HT1080 (cell line): Measurements from ENCODE around the gene HSF2BP. TPM values are rescaled to one million over a fixed set of nuclear protein-coding genes. Genes with fewer than 3 reads are reported as not detected.
"Not testable (repeated sequence)": the region's sequence is repeated elsewhere in the genome, so short reads cannot be mapped to it uniquely, and the experiment has no call there.

Source experiments
- DNase-seq: peaks from one replicate; pipeline ENCODE4 v3.0.0-alpha.2; 2015; ENCODE audit warnings: low read depth
- total RNA-seq: library from RNA; depleted of rRNA; stranded (reverse); fragments of >200 nt; shearing (Covaris generic); gene quantifications from 2 replicates; pipeline ENCODE4 v1.2.3, GENCODE V29; 2014

HSF2BP gene
- total RNA-seq, 1 experiment from 2014 or later = 1.4 TPM

DNA sequence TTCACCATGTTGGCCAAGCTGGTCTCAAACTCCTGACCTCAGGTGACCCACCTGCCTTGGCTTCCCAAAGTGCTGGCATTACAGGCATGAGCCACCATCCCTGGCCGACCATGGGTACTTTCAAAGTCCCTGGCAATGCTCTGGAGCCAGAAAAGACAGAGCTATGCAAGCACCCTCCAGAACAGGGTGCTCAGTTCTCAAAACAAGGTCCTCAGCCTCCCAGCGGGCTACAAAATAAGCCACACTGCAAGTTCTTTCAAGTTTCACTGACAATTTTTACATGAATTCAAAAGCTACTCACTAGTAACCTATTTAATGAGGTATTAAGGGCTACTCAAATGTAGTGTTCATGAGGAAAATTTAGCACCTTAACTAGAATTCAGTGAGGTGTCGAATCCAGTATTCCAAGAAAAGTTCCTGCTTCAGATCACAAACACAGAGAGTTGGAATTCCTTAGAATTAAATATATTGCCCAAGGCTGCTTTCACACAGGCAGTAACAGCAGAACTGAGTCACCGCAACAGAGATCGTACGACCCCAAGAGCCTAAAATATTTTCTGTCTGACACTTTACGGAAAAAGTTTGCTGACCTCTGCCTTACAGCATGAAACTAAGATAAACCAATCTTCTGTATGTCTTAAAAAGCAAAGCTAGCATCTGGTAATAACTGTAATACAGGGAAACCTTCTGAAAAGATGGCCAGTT lies 60.7 kb downstream of the HSF2BP start:
- no peak for DNase-seq

DNA sequence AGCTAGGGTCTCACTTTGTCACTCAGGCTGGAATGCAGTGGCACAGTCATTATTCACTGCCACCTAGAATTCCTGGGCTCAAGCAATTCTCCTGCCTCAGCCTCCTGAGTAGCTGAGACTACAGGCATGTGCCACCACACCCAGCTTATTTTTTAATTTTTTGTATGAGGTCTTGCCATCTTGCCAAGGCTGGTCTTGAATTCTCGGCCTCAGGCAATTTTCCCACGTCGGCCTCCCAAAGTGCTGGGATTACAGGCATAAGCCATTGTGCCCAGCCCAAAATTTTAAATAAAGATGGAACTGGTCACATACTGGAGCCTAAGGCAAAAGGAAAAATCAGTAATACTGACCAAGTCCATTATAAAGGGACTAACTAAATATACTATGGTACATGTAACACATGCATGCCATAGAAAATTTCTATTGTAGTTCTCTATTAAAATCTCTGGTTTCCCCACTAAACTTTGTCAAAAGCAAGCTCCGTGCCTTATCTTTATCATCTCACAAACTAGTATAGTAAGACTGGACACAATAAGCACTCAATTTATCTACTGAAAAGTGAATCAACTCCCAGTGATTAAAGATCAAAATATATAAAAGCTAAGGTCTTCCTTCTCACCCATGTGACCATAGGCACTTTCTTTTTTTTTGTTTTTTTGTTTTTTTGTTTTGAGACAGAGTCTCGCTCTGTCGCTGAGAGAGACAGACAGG lies 61.6 kb downstream of the HSF2BP start:
- no peak for DNase-seq

DNA sequence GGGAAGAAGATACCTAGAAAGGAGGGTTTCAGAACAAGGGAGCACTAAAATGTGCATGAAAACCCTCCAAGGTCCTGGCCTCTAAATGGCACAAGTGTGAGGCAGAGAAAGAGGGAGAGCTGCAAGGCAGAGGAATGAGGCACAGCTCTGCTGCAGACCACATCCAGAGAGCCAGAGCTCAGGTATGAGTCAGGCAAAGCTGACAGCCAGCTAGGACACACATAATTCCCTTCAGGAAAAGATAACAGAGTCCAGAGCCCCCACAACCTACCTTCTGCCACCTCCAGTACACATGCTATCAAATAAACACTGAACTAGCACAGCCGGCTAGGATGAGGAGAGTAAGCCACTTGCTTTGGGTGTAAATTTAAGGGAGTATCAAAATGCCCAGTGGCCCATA lies 62.2 kb downstream of the HSF2BP start:
- DNase-seq = peak; percentile 91

DNA sequence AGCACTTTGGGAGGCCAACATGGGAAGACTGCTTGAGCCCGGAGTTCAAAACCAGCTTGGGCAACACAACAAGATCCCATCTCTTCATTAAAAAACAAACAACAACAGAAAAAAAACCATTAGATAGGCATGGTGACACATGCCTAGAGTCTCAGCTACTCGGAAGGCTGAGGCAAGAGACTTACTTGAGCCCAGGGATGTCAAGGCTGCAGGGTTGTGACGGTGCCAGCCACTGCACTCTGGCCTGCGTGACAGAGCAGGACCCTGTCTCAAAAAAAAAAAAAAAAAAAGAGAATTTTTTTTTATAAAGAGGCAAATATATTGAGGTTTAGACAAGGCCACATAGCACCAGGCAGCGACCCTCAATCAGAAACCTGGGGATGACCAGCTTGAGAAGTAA lies 62.7 kb downstream of the HSF2BP start:
- no peak for DNase-seq

DNA sequence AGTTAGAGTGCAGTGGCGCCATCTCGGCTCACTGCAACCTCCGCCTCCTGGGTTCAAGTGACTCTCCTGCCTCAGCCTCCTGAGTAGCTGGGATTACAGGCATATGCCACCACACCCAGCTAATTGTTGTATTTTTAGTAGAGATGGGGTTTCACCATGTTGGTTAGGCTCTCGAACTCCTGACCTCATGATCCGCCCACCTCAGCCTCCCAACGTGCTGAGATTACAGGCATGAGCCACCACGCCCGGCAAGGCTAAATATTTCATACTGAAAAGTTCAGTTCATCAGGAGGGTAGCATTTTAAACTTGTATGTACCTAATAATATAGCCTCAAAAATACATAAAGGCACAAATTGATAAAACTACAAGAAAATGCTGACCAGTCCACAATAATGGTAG lies 63.5 kb downstream of the HSF2BP start:
- DNase-seq = not testable (repeated sequence)

DNA sequence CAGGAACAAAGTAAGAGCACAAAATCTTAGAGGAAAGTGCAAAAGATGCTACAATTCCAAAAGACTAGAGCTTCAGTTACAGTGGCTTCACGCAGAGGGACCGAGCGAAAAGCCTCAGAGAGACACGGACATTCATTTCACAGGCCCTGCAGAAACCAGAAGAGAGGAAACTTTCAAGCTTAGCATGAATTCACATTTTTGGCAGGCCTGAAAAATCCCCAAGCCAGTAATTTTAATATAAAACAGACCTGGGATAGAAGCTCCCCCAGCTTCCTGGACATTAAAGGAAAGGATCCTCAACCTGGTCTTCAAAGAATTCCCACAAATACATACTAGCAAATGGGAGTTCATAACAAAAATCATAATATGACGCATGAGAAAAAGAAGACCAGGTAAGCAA lies 66.2 kb downstream of the HSF2BP start:
- no peak for DNase-seq

DNA sequence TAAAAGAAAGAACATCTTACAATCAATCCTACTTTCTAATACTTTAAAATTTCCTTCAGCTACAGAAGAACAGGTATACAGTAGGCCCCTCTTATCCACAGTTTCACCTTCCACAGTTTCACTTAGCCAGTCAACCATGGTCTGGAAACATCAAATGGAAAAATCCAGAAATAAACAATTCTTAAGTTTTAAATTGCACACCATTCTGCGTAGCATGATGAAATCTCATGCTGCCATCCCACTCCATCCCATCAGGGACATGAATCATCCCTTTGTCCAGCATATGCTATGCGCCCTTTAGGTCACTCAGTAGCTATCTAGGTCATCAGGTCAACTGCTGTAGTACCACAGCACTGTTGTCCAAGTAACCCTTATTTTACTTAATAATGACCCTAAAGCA lies 67.7 kb downstream of the HSF2BP start:
- DNase-seq = no peak

DNA sequence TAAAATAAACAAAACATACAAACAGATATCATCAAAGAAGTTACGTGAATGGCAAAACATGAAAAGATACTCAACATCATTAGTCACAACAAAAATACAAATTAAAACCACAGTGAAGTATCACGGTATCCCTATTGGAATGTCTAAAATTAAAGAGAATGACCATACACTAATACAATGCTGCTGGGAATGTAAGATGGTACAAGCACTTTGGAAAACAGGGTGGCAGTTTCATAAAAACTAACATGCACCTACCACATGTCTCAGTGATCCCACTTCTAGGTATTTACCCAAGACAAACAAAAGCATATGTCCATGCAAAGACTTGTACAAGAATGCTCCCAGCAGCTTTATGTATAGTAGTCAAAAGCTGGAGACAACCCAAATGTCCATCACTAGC lies 69.1 kb downstream of the HSF2BP start:
- peak; percentile 15 for DNase-seq

DNA sequence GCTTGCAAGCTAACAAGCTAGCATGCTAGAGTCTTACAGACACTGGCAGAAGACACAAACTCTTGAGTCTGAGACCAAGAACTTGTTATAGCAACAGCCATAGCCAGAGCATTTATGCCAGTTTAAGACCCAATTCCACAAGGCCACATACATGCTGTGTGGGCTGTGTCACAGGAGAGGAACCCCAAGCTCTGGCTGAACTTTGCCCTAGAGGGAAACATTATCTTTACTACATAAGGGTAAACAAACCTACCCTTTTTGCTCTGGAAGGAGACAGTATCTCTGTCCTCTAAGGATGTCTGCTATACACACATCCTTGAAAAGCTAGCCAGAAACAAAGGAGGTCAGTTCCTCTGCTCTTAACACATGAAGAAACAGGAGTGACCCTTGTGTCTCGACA lies 70.3 kb downstream of the HSF2BP start:
- no peak for DNase-seq

DNA sequence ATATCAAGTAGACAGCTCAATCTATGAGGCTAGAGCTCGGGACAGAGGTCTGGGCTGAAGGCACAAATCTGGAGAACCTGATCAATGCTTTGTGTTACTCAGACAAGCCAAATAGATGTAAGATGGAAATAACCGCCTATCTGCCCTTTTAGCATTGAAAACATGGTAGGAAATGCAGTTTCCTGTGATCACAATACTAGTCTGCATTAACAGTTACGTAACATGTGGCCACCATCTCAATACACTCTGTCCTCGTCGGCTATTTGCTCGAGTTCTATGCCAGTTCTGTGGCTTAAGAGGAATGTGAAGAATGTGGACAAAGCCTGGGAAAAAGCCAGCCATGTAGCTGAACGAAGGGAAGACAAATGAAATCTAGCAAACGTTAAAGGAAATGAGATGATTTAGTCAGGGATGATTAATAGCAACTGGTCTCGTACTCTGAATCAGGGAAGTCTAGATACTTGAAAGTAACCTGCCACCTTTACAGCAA lies 73.3 kb downstream of the HSF2BP start:
- DNase-seq = peak; percentile 100

DNA sequence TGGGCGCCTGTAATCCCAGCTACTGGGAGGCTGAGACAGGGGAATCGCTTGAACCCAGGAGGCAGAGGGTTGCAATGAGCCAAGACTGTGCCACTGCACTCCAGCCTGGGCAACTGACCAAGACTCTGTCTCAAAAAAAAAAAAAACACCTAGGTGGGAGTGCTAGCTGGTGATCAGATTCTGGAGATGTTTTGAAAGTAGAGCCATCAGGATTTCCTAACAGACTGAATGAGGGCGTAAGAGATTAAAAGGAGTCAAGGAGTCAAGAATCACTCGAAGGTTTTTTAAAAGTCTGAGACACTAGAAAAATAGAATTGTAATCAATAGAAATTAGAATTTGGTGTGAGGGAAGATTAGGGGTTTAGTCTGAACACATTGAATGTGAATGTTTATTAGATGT lies 73.8 kb downstream of the HSF2BP start:
- no peak for DNase-seq

DNA sequence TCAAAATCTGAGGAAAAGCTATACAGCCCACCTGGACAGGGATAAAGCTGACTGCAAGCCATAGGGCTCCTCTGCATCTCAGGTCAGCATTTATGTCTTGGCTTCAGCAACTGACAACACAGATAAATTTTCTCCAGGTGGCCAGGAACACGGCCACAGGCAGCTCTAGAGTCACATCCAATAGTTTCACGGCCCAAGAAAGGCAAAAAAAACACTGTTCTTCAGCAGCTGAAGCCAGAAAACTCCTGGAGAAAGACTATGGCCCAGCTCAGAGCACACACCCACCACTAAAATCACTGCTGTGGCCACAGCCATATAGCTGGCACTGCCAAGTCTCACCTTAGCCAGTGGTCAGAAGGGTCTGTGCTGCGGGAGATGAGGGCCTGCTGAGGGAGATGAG lies 77.8 kb downstream of the HSF2BP start:
- no peak for DNase-seq

DNA sequence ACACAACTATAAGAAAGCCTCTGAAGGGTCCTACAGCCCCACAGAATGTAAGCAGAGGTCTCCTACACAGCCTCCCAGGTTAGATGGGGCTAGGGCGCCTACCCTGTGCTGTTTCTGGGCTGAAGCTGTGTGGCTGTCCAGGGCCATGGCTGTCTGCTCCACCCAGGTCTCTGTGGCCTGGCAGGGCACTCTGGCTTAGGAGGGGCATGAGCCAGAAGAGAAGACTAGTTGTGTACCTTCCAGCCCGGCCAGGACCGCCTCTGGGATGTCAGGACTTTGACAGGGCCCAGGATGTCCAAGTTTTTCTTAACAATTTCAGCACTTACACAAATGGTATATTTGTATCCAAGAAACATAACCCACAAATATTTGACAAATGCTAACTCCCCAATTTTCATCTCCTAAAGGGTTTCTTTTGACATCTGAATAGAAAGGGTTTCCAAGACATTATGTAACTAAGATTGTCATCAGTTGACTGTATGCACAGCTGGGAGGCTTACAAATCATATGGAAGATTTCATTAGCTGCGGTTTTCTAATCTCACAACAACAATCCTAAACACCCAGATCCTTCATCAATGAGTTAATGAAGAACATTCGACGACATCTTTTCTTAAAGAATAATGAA lies 80.5 kb downstream of the HSF2BP start:
- DNase-seq = no peak

DNA sequence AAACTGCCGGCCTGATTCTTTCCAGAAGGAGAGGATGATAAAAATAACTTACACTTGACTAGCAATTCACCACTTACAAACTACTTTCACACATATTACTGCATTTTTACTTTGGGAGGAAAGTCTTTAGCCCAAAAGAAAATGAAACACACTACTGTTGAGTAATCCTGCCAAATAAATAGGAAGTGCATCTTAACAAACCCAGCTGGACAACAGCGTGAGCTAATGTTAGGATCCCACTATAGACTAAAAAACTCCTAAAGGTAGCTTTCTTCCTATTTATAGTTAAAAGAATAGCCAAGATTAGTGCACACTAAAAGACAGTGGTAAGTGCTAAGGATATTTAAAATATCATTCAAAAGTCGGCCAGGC lies 83.8 kb downstream of the HSF2BP start:
- DNase-seq = no peak

DNA sequence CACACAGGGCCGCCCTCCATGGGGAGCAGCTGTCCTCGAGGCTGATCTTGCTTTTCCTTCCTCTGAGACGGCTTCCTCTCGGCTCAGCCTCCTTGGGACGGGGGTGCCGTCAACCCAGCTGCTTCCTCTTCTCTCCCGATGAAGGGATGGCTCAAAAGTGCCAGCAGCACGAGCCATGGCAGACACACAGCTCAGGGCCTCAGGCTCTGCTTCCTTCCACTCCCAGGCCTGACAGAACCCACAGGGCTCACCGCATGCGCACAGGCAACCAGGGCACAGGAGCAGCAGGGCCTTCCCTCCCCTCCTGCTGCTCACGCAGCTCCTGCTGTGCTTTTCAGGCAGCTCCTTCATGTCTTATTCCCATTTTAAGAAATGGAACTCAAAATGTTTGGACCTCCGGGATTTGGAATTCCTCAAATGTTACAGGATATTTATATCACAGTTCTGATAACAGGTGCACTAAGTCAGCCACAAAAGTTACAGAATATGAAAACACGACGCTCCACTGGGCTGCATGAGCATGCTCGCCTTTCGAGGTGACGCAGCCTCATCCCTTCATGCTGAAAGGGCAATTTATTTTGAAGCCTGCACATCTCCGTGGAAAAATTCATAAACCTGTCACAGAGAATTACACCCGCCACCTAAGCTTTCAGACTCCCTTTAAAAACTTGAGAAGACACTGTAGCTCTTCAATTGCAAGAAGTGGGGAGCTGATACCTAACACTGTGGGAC lies 84.4 kb downstream of the HSF2BP start:
- DNase-seq = no peak

DNA sequence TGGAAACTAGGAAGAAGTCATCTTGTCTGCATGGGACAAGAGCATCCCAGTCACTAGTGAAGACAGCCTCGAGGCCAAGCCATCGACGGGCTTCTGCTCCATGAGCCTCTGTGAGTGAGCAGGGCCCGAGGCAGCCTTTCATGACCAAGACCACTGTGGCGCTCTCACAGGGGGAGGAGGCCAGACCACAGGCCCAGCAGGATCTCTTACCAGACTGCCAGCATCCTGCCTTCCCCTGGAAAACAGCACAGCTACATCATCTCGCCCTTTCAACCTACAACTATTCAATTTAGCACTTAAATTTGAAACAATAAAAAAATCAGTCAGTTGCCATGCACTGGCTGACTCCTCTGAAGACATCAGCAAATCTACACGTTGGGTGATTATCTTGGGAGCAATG lies 85.4 kb downstream of the HSF2BP start:
- DNase-seq = no peak

DNA sequence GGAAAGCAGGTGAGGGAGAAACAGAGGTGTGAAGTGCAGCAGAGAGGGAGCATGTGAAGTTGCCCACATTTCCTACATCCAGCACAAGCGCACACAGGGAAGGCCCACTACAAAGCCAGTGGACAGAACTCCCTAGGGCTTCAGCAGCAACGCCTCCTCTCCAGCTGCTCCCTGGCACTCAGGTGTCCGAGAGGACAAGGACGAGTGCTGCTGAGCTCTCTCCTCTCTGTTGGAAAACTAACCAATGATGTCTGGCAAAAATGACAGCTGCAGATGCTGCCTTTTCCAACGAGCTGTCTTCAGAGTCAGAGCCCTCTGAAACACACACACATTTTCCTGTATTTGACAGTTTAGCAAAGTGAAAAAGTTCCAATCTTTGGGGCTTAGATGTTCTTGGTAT lies 86.8 kb downstream of the HSF2BP start:
- no peak for DNase-seq

DNA sequence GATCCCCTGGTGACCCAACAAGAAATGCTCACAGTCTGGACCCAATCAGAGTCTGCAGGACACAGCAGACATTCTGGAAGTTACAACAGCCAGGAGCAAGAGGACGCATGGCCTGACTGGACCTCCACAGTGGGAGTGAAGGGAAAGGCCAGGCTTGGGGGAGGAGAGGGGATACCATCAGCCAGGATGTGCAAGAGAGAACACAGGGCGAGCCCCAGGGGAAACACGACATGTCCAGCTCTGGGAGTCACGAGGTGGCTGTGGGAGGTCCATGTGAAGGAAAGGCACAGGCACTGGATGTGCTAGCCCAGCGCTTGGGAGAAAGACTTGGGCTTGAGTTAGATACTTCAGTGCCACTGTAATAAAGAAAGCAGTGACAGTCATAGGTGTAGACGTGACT lies 87.3 kb downstream of the HSF2BP start:
- DNase-seq = no peak

DNA sequence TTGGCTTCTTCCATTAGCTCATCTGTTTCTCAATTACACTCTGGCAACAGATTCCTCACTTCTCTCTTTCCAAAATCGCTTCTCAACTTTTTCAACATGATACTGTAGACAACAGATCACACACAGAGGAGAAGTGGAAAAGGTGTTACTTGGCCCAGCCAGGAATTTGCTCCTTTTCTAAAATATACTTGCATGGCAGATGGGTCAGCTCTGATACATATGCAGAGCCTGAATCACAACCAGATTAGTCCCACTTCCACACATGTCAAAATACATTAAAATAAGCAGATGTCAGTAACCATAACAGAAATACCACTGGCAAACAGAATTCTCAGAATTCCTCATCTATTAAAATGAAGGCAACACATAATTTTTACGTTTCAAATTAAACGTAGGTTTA lies 89.1 kb downstream of the HSF2BP start:
- DNase-seq = not testable (repeated sequence)

DNA sequence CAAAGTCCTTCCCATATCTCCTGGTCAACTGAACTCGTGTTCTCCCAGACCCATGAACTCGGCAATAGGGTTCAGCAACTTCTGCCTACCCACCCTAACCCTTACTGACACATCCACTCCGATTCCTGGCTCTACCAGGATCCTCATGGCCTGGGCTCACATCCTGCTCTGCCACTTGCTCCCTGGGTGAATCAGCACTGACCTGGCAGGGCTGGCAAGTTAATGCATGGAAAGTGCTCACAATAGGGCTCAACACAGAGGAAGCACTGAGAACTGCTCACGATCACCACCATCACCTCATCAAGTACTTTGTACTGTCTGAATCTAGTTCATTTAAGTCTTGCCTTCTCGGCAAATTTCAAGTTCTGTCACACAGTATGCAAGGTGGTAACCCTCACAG lies 96.8 kb downstream of the HSF2BP start:
- DNase-seq = not testable (repeated sequence)

DNA sequence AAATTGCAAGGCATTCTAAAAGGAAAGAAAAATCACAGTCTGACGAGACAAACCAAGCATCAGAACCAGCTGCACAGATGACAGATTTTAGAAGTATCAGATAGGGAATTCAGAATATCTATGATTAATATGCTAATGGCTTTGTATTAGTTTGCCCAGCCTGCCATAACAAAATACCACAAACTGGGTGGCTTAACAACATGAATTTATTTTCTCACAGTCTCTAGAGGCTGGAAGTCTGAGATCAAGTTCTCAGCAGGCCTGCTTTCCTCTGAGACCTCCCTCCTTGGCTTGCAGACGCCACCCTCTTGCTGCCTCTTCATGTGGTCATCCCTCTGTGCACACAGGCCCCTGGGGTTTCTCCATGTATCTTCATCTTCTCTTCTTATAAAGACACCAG lies 118.7 kb downstream of the HSF2BP start:
- DNase-seq = not testable (repeated sequence)
